ENCODE results near the gene RHOA.
"Not testable (repeated sequence)": the region's sequence is repeated elsewhere in the genome, so short reads cannot be mapped to it uniquely, and the experiment has no call there.

RHOA gene

DNA sequence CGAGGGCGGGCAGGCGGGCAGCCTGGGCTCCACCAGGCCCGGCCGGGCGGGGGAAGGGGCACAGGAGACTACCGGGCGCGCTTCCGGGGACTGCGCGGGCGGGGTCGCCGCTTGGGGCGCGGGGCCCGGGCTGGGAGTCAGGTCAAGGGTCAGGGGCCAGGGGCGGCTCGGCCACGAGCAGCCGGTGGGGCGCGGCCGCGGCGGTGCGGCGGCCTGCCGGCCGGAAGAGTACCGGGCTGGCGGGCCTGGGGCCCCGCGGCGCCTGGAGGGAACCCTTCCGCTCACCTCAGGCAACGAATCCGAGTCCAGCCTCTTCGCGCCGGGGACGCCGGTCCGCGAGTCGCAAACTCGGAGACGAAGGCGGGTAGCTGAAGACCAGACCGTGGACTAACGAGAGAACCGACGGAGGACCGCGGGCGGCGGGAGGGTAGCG is 225 bp downstream of the RHOA start:
- DNase-seq (ENCODE audit: low spot score): no peak

DNA sequence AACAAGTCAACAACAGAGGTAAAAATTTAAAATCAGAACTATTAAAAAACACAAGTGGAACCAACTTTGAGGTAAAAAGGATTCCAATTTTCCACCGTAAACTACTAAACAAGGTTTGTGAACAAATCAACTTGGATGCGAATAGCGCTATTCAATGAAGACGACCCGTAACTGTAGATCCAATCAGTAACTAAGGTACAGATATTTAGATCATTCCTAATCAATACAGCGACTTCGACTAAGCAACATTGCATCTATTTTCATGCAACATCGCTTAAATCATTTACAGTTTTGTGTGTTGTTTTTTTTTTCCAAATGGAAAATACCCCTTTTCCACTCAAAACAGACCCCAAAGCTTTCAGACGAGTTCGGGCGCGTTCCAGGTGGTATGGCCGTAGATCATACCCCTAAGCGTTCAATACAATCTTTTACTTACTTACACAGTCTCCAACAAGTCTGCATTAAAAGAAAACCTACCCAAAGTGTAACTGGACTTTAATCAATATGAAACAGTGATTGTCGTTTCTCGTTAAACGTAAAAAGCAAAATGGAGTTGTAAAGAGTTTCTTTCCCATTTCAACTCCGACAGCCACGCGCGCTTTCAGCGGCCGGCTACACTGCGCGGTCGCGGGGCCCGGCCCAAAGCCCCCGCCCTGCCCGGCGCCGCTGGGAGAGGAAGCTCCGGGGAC is 786 bp downstream of the RHOA start:
- DNase-seq (ENCODE audit: low spot score): peak; percentile 45

DNA sequence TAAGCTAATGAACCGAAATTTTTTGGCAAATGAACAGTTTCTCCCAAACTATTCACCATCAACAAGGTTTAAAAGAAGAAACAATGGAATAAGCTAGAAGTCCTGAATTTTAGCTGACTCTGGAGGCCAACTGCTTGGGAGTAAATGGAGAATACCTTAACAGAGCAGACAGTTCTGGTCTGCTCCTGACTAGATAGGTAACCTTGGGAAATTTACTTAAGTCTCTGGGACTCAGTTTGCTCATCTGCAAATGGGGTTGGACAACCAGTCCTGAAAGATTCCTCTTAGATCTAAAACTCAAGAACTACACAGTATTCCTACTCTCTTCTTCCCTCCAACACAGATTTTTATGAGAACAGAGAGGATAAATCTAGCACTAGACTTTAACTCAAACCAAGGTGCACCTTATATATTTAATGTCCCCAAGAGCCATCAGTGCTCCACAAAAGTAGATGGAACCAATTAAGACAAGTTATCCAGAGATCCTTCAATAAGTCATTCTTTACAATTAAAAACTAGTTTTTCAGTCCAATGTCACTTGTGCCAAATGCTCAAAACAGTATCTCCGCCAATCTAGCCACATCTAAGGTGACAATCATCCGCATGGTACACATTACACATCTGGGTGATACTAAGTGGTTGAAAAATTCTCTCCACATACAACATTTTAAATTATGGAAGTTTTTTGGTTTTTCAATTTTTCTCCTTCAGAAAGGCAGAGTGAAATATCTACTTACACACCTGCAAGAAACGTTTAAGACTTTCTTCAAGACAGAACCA is 1.5 kb downstream of the RHOA start:
- DNase-seq (ENCODE audit: low spot score): no peak

DNA sequence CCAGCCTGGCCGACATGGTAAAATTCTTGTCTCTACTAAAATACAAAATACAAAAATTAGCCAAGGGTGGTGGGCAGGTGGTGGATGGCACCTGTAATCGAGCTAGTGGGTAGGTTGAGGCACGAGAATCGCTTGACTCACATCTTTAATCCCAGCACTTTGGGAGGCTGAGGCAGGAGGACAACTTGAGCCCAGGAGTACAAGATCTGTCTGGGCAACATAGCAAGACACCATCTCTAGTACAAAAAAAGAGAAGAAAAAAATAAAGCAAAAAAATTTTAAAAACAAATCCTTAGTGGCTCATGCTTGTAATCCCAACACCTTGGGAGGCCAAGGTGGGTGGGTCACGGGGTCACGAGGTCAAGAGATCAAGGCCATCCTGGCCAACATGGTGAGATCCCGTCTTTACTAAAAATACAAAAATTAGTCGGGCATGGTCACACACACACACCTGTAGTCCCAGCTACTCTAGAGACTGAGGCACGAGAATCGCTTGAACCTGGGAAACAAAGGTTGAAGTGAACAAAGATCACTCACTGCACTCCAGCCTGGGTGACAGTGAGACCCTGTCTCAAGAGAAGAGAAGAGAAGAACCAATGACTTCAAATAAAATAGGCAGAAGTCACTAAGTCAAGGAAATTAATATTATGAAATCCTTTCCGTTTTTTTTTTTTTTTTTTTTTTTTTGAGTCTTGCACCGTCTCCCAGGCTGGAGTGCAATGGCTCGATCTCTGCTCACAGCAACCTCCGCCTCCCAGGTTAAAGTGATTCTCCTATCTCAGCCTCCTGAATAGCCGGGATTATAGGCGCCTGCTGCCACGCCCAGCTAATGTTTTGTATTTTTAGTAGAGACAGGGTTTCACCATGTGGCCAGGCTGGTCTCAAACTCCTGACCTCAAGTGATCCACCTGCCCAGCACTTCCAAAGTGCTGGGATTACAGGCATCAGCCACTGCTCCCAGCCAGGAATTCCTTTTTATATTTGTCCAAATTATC is 4.9 kb downstream of the RHOA start:
- no peak for DNase-seq (ENCODE audit: low spot score)

DNA sequence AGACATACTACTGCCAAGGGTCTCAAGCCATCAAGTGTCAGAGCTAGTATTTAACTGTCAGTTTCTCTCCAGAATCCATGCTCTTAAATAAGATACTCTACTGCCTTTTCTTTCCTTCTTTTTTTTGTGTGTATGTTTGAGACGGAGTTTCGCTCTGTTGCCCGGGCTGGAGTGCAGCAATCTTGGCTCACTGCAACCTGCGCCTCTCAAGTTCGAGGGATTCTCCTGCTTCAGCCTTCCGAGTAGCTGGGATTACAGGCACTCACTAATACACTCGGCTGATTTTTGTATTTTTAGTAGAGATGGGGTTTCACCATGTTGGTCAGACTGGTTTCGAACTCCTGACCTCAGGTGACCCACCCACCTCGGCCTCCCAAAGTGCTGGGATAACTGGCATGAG is 6.2 kb downstream of the RHOA start:
- DNase-seq (ENCODE audit: low spot score): not testable (repeated sequence)

DNA sequence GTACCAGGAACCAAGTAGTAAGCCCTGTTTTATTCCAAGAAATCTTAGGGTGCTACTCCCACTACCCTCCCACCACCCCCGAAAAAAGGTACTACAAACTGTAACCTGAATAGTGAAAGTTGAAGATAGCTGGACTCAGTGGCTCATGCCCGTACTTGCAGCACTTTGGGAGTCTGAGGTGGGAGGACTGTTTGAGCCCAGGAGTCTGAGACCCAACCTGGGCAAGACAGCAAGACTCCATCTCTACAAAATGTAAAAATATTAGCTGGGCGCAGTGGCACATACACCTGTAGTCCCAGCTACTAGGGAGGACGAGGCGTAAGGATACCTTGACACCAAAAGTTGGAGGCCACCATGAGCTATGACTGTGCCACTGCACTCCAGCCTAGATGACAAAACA is 7.9 kb downstream of the RHOA start:
- no peak for DNase-seq (ENCODE audit: low spot score)

DNA sequence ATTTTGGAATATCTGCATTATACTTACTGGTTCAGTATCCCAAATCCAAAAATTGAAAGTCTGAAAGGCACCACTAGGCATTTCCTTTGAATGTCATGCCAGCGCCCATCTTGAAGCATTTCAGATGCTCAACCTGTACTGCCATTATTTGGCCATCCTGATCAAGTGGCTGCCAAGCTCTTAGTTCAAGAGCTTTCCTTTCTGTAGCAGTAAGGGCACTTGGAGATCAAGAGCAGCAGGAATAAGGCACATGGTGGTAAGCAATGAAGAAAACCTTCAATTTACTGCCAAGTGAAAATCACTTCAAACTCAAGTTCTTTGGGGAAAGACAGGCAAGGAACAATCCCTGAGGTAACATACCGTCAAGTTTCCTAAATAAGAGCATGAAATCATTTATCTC is 10.0 kb downstream of the RHOA start:
- no peak for DNase-seq (ENCODE audit: low spot score)

DNA sequence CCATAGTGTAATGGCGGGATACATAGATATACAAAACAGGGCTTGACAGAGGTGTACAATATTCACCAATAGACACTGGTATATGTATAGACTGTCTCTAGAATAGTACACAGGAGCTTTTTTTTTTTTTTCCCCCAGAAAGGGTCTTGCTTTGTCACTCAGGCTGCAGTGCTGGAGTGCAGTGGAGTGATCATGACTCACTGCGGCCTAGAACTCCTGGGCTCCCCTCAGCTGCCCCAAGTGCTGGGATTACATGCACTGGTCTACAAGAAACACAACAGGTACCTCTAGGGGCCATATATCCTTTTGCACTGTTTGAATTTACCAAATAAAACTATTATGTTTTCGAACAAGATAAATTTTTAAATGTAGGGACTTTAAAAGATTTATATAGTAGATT is 12.3 kb downstream of the RHOA start:
- DNase-seq (ENCODE audit: low spot score): no peak

DNA sequence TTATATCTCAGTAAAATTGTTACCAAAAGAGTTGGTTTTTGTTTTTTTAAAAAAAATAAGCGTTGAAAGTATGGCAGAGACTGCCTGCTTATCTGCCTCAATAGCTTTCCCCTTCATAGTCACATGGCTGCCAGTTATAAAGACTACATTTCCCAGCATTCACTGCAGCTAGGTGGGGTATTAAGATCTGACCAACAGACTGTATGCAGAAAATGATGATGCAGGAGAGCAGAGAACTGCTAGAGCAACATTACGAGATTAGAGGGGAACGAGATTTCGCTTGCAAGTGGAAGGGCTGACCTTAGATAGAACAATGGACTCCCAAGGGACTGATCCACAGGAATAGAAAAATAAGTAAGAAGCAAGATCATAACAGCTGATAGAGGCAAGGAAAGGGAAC is 14.3 kb downstream of the RHOA start:
- peak; percentile 77 for DNase-seq (ENCODE audit: low spot score)

DNA sequence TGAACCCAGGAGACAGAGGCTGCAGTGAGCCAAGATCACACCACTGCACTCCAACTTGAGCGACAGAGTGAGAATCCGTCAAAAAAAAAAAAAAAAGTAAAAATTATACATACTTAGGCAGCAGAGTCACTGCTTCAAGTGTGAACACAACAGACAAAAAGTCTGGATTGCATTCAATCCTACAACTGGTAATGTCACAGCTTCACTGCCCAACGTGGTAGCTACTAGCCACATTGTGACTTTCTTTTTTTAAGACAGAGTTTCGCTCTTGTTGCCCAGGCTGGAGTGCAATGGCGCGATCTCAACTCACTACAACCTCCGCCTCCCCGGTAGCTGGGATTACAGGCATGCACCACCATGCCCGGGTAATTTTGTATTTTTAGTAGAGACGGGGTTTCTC is 20.5 kb downstream of the RHOA start:
- not testable (repeated sequence) for DNase-seq (ENCODE audit: low spot score)

DNA sequence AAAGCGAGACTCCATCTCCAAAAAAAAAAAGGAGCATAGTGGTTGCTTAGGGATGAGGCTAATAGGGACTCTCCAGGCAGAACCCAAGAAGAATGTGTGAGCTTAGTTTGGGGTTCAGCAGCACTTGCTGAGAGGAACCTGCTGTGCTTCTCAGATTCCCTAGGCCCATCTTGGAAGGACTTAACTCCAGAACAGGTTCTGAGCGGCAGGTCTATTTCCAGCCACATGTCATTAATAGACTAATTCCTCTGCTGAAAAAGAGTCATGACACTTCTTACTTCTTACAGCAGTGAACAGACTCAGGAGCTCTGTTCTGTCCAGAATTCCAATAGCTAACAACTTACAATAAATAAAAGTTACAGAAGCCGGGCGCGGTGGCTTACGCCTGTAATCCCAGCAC is 22.5 kb downstream of the RHOA start:
- DNase-seq (ENCODE audit: low spot score): no peak

DNA sequence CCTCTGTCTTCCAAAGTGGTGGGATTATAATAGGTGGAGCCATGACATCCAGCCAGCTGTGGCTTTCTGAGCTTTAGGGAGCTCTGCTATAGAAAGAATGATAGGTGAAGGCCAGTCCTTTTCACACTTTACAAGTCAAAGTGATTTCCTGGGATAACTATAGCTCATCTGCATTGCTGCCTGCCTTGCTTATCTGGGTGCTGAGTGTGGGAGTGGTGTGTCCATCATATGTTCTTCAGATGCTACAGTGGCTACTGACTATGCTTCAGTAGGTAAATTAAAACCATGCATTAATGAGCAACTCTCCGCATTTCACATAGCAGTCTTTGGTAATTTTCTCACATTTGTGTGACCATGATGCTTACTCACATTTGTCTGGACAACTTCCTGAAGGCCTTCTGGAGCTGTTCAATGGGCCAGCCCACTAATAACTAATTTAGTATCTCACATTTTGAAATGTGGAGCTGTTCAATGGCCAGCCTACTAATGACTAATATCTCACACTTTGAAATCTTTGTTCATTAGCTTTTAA is 23.4 kb downstream of the RHOA start:
- no peak for DNase-seq (ENCODE audit: low spot score)

DNA sequence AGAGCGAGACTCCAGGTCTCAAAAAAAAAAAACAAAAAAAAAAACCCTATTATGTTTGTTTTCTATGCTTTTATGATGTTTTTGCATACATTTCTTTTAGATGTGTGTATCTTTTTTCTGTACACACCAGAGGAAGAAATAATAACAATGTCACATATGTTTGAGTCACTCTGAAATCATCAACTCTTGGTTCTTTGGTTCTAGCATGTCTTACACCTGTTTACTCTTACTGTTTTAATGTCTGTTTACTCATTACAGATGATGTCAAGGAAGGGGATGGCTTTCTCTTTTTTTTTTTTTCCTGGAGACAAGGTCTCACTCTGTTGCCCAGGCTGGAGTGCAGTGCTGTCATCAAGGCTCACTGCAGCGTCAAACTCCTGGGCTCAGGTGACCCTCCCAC is 24.1 kb downstream of the RHOA start:
- no peak for DNase-seq (ENCODE audit: low spot score)

DNA sequence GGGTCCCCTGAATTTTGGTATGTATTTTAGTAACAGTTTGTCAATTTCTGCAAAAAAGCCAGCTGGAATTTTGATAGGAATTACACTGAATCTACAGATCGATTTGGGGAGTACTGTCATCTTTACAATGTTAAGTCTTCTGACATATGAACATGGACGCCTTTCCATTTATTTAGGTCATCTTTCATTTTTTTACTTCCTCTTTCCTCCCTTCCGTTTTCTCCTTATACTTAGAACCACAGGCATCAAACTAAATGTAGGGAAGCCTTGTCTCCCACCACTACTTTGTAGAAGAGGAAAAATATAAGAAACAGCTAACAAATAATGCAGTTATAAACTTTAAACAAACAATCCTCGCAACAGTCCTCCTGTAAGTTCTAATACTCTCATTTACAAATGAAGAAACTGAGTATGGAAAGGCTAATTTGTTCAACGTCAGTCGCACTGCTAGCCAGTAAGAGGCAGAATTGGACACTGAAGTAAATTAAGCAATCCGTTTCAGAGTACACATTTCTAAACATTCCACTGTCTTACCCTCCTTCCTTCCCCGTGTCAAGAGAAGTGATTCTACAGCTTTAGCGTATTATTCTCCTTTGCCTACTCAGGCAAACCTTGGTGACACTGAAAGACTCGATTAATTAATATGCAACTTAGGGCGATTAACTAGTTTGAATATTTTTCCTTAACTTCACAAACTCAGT is 25.6 kb downstream of the RHOA start:
- DNase-seq (ENCODE audit: low spot score): no peak

DNA sequence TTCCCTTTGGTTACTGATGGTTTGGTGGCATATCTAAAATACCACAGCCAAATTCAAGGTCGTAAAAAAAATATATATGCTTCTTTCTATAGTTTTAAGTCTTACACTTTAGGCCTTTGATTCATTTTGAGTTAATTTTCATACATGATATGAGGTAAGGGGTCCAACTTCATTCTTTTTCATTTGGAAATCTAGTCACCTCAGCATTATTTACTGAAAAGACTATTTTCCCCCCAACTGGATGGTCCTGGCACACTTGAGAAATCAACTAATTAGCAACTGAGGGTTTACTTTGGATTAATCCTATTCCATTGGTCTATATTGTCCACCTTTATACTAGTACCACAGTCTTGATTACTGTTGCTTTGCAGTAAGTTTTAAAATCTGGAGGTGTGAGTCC is 26.2 kb downstream of the RHOA start:
- no peak for DNase-seq (ENCODE audit: low spot score)

DNA sequence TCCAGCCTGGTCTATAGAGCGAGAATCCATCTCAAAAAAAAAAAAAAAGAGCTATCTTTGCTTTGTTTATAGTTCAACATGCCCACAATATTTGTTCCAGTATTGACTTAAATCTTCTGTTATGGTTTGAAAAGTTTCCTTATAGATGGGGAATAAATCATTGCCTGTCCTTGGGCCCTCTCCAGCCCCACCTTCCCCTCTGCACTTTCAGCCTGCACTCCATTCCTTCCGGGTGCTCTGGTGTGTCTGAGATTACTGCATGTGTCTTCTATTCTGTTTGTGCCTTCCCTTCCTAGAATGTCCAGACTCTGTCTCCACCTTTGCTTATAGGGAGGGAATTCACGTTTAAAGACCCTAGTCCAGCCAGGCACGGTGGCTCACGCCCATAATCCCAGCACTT is 28.4 kb downstream of the RHOA start:
- no peak for DNase-seq (ENCODE audit: low spot score)

DNA sequence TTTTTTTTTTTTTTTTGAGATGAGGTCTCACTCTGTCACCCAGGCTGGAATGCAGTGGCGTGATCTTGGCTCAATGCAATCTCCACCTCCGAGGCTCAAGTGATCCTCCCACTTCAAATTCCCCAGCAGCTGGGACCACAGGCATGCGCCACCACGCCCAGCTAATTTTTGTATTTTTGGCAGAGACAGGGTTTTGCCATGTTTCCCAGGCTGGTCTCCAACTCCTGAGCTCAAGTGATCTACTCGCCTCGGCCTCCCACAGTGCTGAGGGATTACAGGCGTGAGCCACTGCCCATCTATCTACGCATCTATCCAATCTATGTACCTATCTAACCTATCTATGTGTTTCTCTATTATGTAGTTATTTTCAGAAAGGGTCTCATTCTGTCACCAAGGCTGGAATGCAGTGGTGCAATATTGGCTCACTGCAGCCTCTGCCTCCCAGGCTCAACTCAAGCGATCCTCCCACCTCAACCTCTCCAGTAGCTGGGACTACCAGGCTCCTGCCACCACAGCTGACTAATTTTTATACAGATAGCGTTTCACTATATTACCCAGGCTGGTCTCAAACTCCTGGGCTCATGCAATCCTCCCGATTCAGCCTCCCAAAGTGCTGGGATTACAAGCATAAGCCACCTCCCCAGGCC is 33.4 kb downstream of the RHOA start:
- DNase-seq (ENCODE audit: low spot score): no peak

DNA sequence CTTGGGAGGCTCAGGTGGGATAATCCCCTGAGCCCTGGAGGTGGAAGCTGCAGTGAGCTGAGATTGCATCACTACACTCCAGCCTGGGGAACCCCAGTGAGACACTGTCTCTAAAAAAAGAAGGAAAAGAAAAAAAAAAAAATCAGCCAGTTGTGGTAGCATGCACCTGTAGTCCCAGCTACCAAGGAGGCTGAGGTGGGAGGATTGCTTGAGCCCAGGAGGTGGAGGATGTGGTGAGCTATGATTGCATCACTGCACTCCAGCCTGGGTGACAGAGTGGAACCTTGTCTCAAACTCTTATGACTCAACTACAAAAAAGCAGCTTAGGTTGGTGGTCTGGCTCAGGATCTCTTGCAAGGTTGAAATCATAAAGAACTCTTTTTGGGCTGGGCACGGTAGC is 34.3 kb downstream of the RHOA start:
- DNase-seq (ENCODE audit: low spot score): no peak

DNA sequence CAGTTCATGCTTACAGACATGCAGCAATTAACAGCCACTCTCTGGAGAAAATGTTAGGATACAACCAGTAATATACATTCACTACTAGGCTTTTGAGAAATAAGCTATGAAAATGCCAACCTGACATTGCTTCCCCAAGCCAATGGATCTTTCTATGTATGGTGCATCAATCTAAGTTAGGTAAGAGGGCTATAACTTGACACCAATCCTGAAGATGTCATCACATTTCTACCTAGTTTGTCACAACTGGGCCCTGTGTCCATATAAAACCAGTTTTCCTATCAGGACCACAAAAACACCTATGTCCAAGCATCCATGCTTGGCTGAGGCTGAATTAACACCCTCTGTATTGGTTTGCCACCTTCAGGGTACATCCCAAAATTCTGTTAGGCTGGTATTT is 39.8 kb downstream of the RHOA start:
- no peak for DNase-seq (ENCODE audit: low spot score)

DNA sequence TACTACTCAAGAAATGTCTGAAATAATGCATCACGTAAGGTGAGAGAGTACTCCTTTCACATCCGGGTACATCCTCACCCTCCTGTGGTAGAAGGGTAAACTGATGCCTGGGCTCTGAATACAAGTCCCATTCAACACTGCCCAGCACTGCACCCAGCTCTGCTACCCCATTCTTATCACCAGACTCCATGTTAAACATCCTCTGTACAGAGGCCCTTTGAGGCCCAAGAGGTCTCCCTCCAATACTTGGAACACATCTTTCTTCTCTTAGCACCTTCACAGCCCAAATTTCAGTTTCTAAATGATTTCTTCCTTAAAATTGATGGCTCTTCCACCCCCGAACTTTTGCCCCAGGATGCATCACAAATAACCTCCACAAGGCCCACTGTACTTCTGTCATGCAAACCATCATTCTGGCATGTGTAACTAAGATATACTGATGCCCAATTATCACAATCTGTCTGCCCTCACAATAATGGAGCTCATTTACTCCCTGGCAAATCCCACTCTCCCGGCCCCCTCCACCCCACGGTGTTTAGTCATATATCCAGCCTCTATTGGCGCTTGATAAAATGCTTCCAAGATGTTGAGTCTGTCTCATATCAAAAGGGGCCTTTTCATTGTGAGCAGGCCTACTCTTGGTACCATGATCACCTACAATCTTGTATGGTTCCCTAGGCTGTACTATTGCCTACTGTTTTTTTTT is 41.0 kb downstream of the RHOA start:
- DNase-seq (ENCODE audit: low spot score): no peak

DNA sequence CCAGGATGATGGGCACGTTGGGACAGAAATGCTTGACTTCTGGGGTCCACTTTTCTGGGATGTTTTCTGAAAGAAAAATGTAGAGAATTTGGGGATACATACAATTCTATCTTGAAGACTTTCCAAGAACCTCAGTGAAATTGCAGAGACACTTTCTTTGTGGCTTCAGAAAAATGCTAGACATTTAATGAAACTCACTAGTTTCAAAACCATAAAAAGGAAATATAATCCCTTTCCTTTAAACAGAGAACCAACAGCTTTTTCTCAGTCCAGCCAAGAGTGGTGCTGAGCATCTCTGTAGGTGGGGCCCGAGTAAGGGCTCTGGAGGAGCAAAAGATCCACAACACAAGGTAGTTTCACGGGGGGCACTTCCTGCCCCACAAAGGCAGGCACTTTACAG is 49.2 kb downstream of the RHOA start:
- DNase-seq (ENCODE audit: low spot score): no peak
